Bronchial epithelial cell (primary cell): Measurements from ENCODE around the gene NOTUM. TPM values are rescaled to one million over a fixed set of nuclear protein-coding genes. Genes with fewer than 3 reads are reported as not detected.

Experiments
- DNase-seq: peaks from one replicate; pipeline ENCODE4 v3.0.0-alpha.2; 2010; ENCODE audit warnings: low read depth
- FAIRE-seq: peaks from 2 replicates; lab custom pipeline; 2011; peaks lifted over from hg19 to GRCh38; lab: Jason Lieb, UNC
- H3K27me3 ChIP-seq: 2 replicates; pipeline ENCODE4 v1.5.1; 2011; ENCODE audit warnings: low read length; ENCODE audit not compliant: control insufficient read depth, insufficient read depth
- H3K36me3 ChIP-seq: 2 replicates; pipeline ENCODE4 v1.5.1; 2011; ENCODE audit warnings: low read length; ENCODE audit not compliant: control insufficient read depth, insufficient read depth
- H3K4me3 ChIP-seq: 2 replicates; pipeline ENCODE4 v1.5.1; 2011; ENCODE audit warnings: mild to moderate bottlenecking, low read depth, low read length, control low read depth
- total RNA-seq: library from RNA; depleted of rRNA; stranded (reverse); fragments of >200 nt; gene quantifications from 2 replicates; pipeline ENCODE4 v1.2.1, GENCODE V29; 2014
- TF ChIP-seq, protein P1 (sequence below): IDR thresholded peaks from 2 replicates; pipeline ENCODE4 v1.5.1; 2011; ENCODE audit warnings: mild to moderate bottlenecking, moderate library complexity, low read length, control low read depth, inconsistent platforms; ENCODE audit not compliant: insufficient read depth, severe bottlenecking

Gene NOTUM
- total RNA-seq, 1 donor from 2014 or later, result not detected

DNA sequence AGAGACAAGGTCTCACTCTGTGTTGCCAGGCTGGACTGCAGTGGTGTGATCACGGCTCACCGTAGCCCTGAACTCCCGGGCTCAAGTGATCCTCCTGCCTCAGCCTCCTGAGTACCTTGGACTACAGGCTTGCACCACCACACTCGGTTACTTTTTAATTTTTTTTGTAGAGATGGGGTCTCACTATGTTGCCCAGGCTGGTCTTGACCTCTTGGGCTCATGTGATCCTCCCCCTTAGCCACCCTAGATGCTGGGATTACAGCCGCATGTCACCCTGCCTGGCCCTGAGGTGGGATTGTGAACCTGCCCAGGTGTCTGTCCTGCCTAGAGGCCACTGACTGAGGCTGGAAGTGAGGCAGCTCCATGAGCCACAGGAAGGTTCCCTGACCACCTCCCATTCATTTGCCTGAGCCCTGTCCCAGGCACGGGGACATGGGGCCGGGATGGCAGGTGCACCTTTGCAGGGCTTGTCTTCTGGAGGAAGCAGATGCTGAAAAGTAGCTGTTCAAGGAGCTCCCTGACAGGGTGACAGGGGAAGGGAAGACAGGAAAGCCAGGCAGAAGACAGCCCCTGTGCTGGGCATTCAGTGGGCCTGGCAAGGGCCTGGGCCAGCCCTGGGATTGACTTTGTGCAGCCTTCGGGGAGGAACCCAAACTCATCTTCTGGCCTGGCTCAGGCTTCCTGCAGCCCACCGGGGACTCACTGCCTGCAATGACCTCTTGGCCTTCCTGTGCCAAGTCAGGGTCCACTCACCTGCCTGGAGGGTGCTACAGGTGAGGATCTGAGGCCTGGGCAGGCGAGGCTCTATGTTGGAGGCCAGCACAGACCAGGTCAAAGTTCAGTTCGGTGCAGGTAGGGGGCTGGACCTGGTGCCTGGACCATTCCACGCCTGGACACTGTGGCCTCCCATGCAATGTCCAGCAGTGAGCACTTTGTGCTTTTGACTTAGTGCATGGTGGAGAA lies 8.1 kb upstream of the NOTUM start:
- H3K4me3 ChIP-seq, result no peak overlapping the region
- FAIRE-seq (no peak), DNase-seq (no peak)
- TF ChIP-seq, protein P1, sequence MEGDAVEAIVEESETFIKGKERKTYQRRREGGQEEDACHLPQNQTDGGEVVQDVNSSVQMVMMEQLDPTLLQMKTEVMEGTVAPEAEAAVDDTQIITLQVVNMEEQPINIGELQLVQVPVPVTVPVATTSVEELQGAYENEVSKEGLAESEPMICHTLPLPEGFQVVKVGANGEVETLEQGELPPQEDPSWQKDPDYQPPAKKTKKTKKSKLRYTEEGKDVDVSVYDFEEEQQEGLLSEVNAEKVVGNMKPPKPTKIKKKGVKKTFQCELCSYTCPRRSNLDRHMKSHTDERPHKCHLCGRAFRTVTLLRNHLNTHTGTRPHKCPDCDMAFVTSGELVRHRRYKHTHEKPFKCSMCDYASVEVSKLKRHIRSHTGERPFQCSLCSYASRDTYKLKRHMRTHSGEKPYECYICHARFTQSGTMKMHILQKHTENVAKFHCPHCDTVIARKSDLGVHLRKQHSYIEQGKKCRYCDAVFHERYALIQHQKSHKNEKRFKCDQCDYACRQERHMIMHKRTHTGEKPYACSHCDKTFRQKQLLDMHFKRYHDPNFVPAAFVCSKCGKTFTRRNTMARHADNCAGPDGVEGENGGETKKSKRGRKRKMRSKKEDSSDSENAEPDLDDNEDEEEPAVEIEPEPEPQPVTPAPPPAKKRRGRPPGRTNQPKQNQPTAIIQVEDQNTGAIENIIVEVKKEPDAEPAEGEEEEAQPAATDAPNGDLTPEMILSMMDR, result no peak
- H3K36me3 ChIP-seq, result no peaks in the 10 kb centered on the region
- peaks cover 4% of the 10 kb centered on the region for H3K27me3 ChIP-seq

DNA sequence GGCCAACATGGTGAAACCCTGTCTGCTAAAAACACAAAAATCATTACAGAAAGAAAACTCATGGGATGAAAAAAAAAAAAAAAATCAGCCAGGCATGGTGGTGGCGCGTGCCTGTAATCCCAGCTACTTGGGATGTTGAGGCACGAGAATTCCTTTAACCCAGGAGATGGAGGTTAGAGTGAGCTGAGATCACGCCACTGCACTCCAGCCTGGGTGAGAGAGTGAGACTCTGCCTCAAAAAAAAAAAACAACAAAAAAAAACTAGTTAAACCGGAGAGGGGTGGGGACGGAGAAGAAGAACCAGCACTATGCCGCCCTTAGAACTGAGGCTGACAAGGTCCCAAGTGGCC lies 7.4 kb upstream of the NOTUM start:
- Histone ChIP-seq H3K36me3 (no peaks in the 10 kb centered on the region), H3K27me3 (peaks cover 6% of the 10 kb centered on the region), H3K4me3 (no peak overlapping the region)
- DNase-seq (no peak), FAIRE-seq (no peak)
- TF ChIP-seq, protein P1, result no peak

DNA sequence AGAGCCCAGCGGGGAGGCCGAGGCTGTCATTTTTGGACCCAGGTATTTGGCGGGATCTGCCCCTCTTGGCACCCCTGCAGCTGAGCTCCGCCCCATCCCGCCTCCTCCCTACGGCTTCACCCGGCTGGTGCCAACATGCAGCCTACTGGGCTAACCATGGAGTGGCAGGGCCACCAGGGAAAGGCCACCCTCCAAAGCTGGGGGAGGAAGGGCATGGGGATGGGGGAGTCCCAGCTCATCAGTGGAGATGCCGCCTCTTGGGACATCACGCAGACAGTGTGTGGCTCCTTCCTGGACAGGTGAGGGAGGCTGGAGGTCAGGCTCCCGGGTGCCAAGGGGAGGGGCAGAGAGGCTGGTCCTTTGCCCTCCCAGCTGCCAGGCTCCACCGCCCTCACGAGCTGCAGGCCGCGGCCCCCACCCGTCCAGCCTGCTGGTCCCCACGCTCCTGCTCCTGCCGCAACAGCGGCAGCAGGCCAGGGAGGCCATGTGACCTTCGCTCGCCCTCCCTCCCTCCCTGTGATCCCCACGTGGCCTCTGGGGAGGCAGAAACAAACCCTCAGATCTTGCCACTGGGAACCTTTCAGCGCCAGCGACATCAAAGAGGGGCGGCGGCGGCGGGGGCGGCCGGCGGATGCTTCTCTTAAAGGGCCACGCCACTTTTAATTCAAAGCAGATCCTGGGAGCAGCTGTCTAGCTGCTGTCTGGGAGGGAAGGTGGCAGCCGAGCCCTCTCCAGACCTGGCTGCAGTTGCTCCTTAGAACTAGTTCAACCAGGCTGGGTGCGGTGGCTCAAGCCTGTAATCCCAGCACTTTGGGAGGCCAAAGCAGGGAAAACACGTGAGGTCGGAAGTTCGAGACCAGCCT lies 6.8 kb upstream of the NOTUM start:
- no peaks in the 10 kb centered on the region for H3K36me3 ChIP-seq
- H3K4me3 ChIP-seq, result no peak overlapping the region
- FAIRE-seq, result no peak
- H3K27me3 ChIP-seq, result peaks cover 10% of the 10 kb centered on the region
- TF ChIP-seq, protein P1, result no peak
- DNase-seq, result peak; percentile 4

DNA sequence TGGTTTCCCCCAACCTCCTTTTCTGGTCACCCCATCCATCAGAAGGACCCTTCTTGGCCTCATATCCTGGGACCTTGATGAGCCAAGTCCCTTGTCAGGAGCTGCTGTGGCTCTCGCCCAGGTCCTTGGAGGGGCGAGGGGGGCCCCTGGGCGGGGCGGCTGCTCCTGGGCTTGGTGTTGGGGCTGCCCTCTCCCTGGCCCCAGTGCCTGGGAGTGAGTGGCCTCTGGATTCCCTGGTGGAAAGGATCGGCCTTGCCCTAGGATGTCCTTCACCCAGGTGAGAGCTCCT lies 6.2 kb upstream of the NOTUM start:
- TF ChIP-seq, protein P1, result no peak

DNA sequence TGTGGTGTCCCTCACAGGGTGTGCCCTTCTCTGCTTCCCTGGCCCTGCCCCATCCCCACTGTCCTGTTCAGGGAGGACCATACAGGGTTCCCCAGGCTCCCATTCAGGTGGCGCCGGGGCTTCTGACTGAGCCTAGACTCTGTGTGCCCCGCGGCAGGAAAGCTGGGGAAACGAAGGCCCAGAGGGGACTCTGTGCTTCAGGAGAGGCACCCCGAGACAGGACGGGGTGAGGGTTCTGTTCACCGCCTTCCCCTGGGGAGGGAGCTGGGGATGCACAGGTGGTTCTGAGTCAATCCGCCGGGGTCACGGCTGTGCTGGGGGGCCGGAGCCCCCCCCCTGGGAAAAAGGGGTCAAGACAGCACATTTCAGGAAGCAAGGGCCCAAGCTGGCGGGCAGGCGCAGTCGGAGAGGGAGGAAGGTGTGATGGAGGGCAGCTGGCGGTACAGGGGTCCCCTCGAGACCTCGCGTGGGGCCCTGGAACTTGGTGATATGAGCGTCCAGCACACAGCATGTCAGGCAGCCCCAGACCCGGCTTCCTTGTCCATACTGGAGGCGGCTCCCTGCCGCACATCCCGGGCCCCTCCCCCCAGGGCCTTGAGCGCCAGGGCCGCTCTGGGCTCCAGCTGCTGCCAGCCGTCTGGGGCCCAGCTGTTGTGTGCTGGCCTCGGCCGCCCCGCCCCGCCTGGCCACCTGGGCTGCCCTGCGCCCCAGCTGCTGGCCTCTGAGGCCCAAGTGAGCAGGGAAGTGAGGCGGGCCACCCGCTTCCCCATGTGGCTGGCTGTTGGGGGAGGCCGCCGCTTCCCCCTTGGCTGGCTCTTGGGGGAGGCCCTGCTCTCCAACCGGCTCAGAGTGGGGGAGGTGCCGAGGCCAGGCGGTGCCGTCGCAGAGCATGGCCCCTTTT lies 5.6 kb upstream of the NOTUM start:
- H3K36me3 ChIP-seq, result no peaks in the 10 kb centered on the region
- peaks cover 18% of the 10 kb centered on the region for H3K27me3 ChIP-seq
- TF ChIP-seq, protein P1, result no peak
- FAIRE-seq, result no peak
- no peak for DNase-seq
- no peak overlapping the region for H3K4me3 ChIP-seq

More for the DNA sequence above, 6.2 kb upstream of the NOTUM start:
- DNase-seq (no peak), FAIRE-seq (no peak)
- Histone ChIP-seq H3K27me3 (peaks cover 14% of the 10 kb centered on the region), H3K4me3 (no peak overlapping the region), H3K36me3 (no peaks in the 10 kb centered on the region)
